GM19463 (cell line): Measurements from ENCODE around the gene ACBD6.

ENCODE experiments used
- ATAC-seq: cut with Tn5 transposase; IDR thresholded peaks from one replicate; pipeline ENCODE4 v1.9.1; 2021; ENCODE audit warnings: mild to moderate bottlenecking, moderate library complexity; ENCODE audit not compliant: unreplicated experiment

Gene ACBD6

GRCh38 chr1:180259431-180260338 is 242.7 kb downstream of the ACBD6 start:
- no peak for ATAC-seq

GRCh38 chr1:180258935-180259334 is 243.4 kb downstream of the ACBD6 start:
- no peak for ATAC-seq

- no peak for ATAC-seq
These were observed 244.1 kb downstream of the ACBD6 start for GRCh38 chr1:180258290-180258689.

GRCh38 chr1:180257486-180257885 is 244.9 kb downstream of the ACBD6 start:
- no peak for ATAC-seq

- ATAC-seq = no peak
These were observed 245.4 kb downstream of the ACBD6 start for GRCh38 chr1:180257028-180257386.

GRCh38 chr1:180256341-180257027 is 245.9 kb downstream of the ACBD6 start:
- no peak for ATAC-seq

GRCh38 chr1:180255536-180256340 is 246.6 kb downstream of the ACBD6 start:
- no peak for ATAC-seq

GRCh38 chr1:180254854-180255253 is 247.5 kb downstream of the ACBD6 start:
- ATAC-seq = no peak

- ATAC-seq = no peak
These were observed 247.9 kb downstream of the ACBD6 start for GRCh38 chr1:180254496-180254819.

- ATAC-seq = no peak
These were observed 248.5 kb downstream of the ACBD6 start for GRCh38 chr1:180253585-180254495.

GRCh38 chr1:180252638-180253536 is 249.5 kb downstream of the ACBD6 start:
- peak; percentile 76 for ATAC-seq

- ATAC-seq = no peak
These were observed 250.7 kb downstream of the ACBD6 start for GRCh38 chr1:180251526-180252305.

- no peak for ATAC-seq
These were observed 251.4 kb downstream of the ACBD6 start for GRCh38 chr1:180250883-180251509.

GRCh38 chr1:180250499-180250770 is 251.9 kb downstream of the ACBD6 start:
- ATAC-seq = no peak

- no peak for ATAC-seq
These were observed 252.5 kb downstream of the ACBD6 start for GRCh38 chr1:180249725-180250498.

- ATAC-seq = no peak
These were observed 253.4 kb downstream of the ACBD6 start for GRCh38 chr1:180248731-180249681.

- ATAC-seq = no peak
These were observed 254.2 kb downstream of the ACBD6 start for GRCh38 chr1:180248176-180248575.
